Measurements from ENCODE around the gene GFER.

Gene GFER

DNA sequence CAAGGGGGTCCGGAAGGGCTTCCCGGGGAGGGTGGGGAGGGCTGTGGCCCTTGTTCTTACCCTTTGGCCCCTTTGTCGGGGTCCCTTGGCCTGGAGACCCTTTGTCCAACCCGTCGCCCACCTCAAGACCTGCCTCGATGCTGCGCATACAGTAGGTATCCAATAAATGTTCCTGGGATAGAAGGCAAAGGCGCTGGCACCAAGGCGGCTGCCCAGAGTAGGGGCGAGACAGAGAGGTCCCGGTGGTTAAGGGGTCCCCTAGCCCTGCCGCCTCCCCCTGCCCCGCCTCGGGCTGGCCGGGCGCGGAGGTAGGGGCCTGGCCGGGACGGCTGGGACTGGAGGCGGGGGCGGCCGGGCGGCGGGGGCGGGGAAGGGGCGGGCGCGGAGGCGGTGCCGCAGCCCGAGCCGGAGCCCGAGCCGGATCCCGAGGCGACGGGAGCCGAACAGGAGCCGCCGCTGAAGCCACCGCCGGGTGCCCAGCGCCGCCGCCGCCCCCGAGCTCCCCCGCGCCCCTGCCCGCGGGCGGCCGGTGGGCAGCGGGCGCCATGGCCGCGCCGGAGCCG is 42.5 kb downstream of the GFER start, which contains the start of gene NHERF2:
Gene NHERF2 (plus strand): TSS at position 442 of the 563 bp plus-strand sequence. CDS start 104 bp downstream, at position 546.
- TF ChIP-seq EGR1 (IDR thresholded peaks at IDR 0.05), result peak; percentile 58
- no peak for TF ChIP-seq NFIC (IDR thresholded peaks at IDR 0.05)
- no peak for TF ChIP-seq CEBPB (IDR thresholded peaks at IDR 0.05)
- no peak for TF ChIP-seq YY1 (IDR thresholded peaks at IDR 0.05; ENCODE audit: low read depth)
- TF ChIP-seq TAF1 (IDR thresholded peaks at IDR 0.05; ENCODE audit: low read depth), result peak; percentile 25; the same call in 1 of the 2 replicates

DNA sequence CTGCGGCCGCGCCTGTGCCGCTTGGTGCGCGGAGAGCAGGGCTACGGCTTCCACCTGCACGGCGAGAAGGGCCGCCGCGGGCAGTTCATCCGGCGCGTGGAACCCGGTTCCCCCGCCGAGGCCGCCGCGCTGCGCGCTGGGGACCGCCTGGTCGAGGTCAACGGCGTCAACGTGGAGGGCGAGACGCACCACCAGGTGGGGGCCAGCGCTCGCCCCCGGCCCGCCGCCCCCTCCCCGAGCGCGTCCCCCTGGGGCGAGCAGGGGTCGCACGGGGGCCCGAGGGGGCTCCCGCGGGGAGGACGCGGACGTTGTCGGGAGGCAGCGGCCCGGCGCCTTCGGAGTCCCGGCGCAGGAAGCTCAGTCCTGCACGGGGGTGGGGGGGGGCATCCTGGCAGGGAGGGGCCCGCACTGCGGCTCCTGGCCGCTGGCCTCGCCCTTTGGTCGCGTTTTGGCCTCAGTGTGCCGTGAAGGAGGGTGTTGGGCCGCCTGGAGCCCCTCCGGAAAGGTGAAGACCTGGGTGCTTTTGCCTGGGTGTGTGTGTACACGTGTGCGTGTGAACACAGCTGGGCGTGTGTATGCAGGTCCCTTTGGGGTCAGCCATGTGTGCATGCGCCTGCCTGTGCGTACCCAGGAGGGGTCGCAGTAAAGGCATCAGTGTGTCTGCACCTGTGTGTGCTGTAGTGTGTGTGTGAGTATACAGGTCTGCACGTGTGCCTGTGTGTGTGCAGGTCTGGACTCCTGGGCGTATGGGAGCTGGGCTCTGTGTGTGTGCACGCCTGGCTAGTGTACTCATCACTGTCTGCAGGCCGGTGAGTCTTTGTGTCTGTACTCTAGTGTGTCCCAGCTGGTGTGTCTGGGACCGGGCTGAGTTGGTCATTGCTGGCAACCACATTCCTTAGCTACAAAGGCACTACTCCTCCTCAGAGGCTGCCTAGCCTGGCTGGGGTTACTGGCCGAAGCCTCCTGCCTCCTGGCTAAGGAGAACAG is 43.3 kb downstream of the GFER start:
- TF ChIP-seq CREB1 (IDR thresholded peaks at IDR 0.05; ENCODE audit: low read depth) (no peak), CEBPB (IDR thresholded peaks at IDR 0.05) (no peak), YY1 (IDR thresholded peaks at IDR 0.05; ENCODE audit: low read depth) (no peak; the same call in 1 of the 2 replicates), EGR1 (IDR thresholded peaks at IDR 0.05) (no peak), RAD21 (IDR thresholded peaks at IDR 0.05; ENCODE audit: low read depth) (no peak), FOXM1 (IDR thresholded peaks at IDR 0.05; ENCODE audit: borderline replicate concordance, low read depth) (no peak), TAF1 (IDR thresholded peaks at IDR 0.05; ENCODE audit: low read depth) (no peak), ZBTB7A (IDR thresholded peaks at IDR 0.05; ENCODE audit: low read depth) (no peak), NFIC (IDR thresholded peaks at IDR 0.05) (no peak), TCF12 (IDR thresholded peaks at IDR 0.05; ENCODE audit: low read depth) (no peak), TEAD4 (IDR thresholded peaks at IDR 0.05) (no peak), EP300 (IDR thresholded peaks at IDR 0.05; ENCODE audit: borderline replicate concordance) (no peak)
- TF ChIP-seq, protein P1, sequence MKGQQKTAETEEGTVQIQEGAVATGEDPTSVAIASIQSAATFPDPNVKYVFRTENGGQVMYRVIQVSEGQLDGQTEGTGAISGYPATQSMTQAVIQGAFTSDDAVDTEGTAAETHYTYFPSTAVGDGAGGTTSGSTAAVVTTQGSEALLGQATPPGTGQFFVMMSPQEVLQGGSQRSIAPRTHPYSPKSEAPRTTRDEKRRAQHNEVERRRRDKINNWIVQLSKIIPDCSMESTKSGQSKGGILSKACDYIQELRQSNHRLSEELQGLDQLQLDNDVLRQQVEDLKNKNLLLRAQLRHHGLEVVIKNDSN (IDR thresholded peaks at IDR 0.05), result no peak
- TF ChIP-seq, protein P2, sequence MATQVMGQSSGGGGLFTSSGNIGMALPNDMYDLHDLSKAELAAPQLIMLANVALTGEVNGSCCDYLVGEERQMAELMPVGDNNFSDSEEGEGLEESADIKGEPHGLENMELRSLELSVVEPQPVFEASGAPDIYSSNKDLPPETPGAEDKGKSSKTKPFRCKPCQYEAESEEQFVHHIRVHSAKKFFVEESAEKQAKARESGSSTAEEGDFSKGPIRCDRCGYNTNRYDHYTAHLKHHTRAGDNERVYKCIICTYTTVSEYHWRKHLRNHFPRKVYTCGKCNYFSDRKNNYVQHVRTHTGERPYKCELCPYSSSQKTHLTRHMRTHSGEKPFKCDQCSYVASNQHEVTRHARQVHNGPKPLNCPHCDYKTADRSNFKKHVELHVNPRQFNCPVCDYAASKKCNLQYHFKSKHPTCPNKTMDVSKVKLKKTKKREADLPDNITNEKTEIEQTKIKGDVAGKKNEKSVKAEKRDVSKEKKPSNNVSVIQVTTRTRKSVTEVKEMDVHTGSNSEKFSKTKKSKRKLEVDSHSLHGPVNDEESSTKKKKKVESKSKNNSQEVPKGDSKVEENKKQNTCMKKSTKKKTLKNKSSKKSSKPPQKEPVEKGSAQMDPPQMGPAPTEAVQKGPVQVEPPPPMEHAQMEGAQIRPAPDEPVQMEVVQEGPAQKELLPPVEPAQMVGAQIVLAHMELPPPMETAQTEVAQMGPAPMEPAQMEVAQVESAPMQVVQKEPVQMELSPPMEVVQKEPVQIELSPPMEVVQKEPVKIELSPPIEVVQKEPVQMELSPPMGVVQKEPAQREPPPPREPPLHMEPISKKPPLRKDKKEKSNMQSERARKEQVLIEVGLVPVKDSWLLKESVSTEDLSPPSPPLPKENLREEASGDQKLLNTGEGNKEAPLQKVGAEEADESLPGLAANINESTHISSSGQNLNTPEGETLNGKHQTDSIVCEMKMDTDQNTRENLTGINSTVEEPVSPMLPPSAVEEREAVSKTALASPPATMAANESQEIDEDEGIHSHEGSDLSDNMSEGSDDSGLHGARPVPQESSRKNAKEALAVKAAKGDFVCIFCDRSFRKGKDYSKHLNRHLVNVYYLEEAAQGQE (IDR thresholded peaks at IDR 0.05; ENCODE audit: low read depth), result no peak
- TF ChIP-seq, protein P3, sequence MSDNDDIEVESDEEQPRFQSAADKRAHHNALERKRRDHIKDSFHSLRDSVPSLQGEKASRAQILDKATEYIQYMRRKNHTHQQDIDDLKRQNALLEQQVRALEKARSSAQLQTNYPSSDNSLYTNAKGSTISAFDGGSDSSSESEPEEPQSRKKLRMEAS (IDR thresholded peaks at IDR 0.05), result no peak; the same call in none of the 2 replicates

DNA sequence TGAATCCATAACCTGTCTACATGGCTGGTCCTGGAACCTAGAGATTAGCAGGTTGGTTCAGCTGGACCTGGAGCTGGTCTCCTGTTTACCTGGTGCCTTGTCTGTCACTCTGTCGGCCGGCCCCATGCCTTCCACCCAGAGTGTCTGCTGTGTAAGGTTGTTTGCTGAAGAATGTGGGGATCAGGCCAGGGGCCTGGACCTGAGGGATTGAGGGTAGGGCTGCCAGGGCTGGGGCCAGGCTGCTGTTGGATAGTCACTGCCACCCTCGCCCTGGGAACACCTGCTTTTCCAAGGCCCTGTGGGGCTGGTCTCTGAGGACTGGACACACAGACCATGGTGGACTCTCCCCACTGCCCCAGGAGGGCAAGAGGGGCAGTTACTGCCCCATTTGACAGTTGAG is 44.2 kb downstream of the GFER start:
- no peak for TF ChIP-seq FOXM1 (IDR thresholded peaks at IDR 0.05; ENCODE audit: borderline replicate concordance, low read depth)
- no peak for TF ChIP-seq EGR1 (IDR thresholded peaks at IDR 0.05)
- no peak for TF ChIP-seq EP300 (IDR thresholded peaks at IDR 0.05; ENCODE audit: borderline replicate concordance)
- TF ChIP-seq NFIC (IDR thresholded peaks at IDR 0.05), result no peak
- no peak for TF ChIP-seq YY1 (IDR thresholded peaks at IDR 0.05; ENCODE audit: low read depth)
- no peak for TF ChIP-seq TCF12 (IDR thresholded peaks at IDR 0.05; ENCODE audit: low read depth)
- no peak for TF ChIP-seq RAD21 (IDR thresholded peaks at IDR 0.05; ENCODE audit: low read depth)
- TF ChIP-seq TEAD4 (IDR thresholded peaks at IDR 0.05), result no peak

DNA sequence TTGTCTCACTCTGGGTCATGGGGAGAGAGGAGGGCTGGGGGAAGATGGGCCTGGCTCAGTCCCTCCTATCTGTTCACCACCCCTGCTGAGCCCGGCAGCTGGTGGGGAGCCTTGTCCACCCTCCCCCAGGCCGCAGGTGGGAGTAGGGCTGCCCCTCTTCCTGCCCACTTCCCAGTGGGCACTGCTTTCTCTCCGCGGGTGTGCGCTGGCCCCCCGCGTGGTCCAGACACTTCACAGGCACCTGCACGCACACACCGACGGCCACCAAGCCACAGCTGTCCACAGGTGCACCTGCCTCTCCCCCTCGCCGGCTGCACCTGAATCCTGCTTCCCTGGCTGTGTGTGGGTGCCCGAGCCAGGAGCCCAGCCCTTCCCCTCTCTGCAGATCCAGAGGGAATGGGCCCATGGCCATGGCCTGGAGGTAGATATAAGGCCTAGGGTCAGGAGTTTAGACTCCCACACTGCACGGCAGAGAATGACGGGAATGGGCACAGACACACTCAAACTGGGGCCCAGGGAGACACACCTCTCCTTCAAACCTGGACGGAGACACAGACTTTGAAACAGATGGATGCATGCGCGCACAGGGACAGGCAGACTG is 44.7 kb downstream of the GFER start:
- TF ChIP-seq NFIC (IDR thresholded peaks at IDR 0.05), result no peak
- peak; percentile 68 for TF ChIP-seq TCF12 (IDR thresholded peaks at IDR 0.05; ENCODE audit: low read depth)
- TF ChIP-seq EP300 (IDR thresholded peaks at IDR 0.05; ENCODE audit: borderline replicate concordance), result no peak
- TF ChIP-seq, protein P1 (IDR thresholded peaks at IDR 0.05), result no peak
- TF ChIP-seq TEAD4 (IDR thresholded peaks at IDR 0.05), result no peak

DNA sequence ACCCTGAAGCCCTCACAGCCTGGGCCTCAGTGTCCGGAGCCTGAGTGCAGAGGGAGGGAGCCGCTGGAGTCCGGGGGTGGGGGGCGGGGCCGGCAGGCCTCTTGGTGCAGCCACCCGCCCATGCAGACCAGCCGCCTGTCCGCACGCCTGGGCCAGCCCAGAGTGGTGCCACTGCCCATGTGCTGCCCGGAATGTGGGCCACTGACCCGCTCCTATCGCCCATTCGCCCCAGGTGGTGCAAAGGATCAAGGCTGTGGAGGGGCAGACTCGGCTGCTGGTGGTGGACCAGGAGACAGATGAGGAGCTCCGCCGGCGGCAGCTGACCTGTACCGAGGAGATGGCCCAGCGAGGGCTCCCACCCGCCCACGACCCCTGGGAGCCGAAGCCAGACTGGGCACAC is 45.4 kb downstream of the GFER start:
- TF ChIP-seq TEAD4 (IDR thresholded peaks at IDR 0.05) (peak; percentile 57), CREB1 (IDR thresholded peaks at IDR 0.05; ENCODE audit: low read depth) (no peak), EGR1 (IDR thresholded peaks at IDR 0.05) (peak; percentile 85), TAF1 (IDR thresholded peaks at IDR 0.05; ENCODE audit: low read depth) (0 out of 2 replicates have a peak, but pooled peaks have one; percentile 23), ZBTB7A (IDR thresholded peaks at IDR 0.05; ENCODE audit: low read depth) (no peak)
- TF ChIP-seq, protein P2 (IDR thresholded peaks at IDR 0.05; ENCODE audit: low read depth), result no peak
- TF ChIP-seq, protein P3 (IDR thresholded peaks at IDR 0.05), result peak; percentile 63

All from Ishikawa (cell line).